ENCODE data around the gene SELENOK.

The SELENOK gene

GRCh38 chr3:53860196-53860595 lies 31.5 kb downstream of the SELENOK start:
- Histone ChIP-seq H3K4me1 (ENCODE audit: insufficient read depth, poor library complexity, severe bottlenecking) (no peaks in the 10 kb centered on the region), H3K4me3 (ENCODE audit: severe bottlenecking) (no peak overlapping the region), H3K36me3 (ENCODE audit: low read depth) (0 out of 2 replicates have a peak, but pooled peaks cover 10% of the 10 kb centered on the region), H3K27me3 (ENCODE audit: insufficient read depth, poor library complexity, severe bottlenecking) (no peaks in the 10 kb centered on the region), H3K27ac (ENCODE audit: poor library complexity, severe bottlenecking) (no peak overlapping the region), H3K9me3 (ENCODE audit: severe bottlenecking) (no peaks in the 10 kb centered on the region)
- no peak for TF ChIP-seq CTCF (IDR thresholded peaks at IDR 0.05; ENCODE audit: poor library complexity, severe bottlenecking)
- ATAC-seq (ENCODE audit: low read depth) (no peak), DNase-seq (ENCODE audit: low spot score) (no peak)

GRCh38 chr3:53859178-53859577 lies 32.5 kb downstream of the SELENOK start:
- Histone ChIP-seq H3K4me3 (ENCODE audit: severe bottlenecking) (no peak overlapping the region), H3K27me3 (ENCODE audit: insufficient read depth, poor library complexity, severe bottlenecking) (no peaks in the 10 kb centered on the region), H3K27ac (ENCODE audit: poor library complexity, severe bottlenecking) (no peak overlapping the region), H3K4me1 (ENCODE audit: insufficient read depth, poor library complexity, severe bottlenecking) (no peaks in the 10 kb centered on the region), H3K9me3 (ENCODE audit: severe bottlenecking) (no peaks in the 10 kb centered on the region), H3K36me3 (ENCODE audit: low read depth) (0 out of 2 replicates have a peak, but pooled peaks cover 10% of the 10 kb centered on the region)
- ATAC-seq (ENCODE audit: low read depth), result no peak
- TF ChIP-seq CTCF (IDR thresholded peaks at IDR 0.05; ENCODE audit: poor library complexity, severe bottlenecking), result no peak
- no peak for DNase-seq (ENCODE audit: low spot score)

GRCh38 chr3:53858096-53858741 lies 33.4 kb downstream of the SELENOK start:
- no peaks in the 10 kb centered on the region for H3K4me1 ChIP-seq (ENCODE audit: insufficient read depth, poor library complexity, severe bottlenecking)
- H3K4me3 ChIP-seq (ENCODE audit: severe bottlenecking), result no peak overlapping the region
- H3K27ac ChIP-seq (ENCODE audit: poor library complexity, severe bottlenecking), result no peak overlapping the region
- ATAC-seq (ENCODE audit: low read depth) (no peak), DNase-seq (ENCODE audit: low spot score) (no peak)
- no peak for TF ChIP-seq CTCF (IDR thresholded peaks at IDR 0.05; ENCODE audit: poor library complexity, severe bottlenecking)
- 0 out of 2 replicates have a peak, but pooled peaks cover 8% of the 10 kb centered on the region for H3K36me3 ChIP-seq (ENCODE audit: low read depth)
- H3K9me3 ChIP-seq (ENCODE audit: severe bottlenecking), result no peaks in the 10 kb centered on the region
- H3K27me3 ChIP-seq (ENCODE audit: insufficient read depth, poor library complexity, severe bottlenecking), result no peaks in the 10 kb centered on the region

- no peaks in the 10 kb centered on the region for H3K4me1 ChIP-seq (ENCODE audit: insufficient read depth, poor library complexity, severe bottlenecking)
- no peaks in the 10 kb centered on the region for H3K9me3 ChIP-seq (ENCODE audit: severe bottlenecking)
- H3K27me3 ChIP-seq (ENCODE audit: insufficient read depth, poor library complexity, severe bottlenecking), result no peaks in the 10 kb centered on the region
- no peak for TF ChIP-seq CTCF (IDR thresholded peaks at IDR 0.05; ENCODE audit: poor library complexity, severe bottlenecking)
- H3K36me3 ChIP-seq (ENCODE audit: low read depth), result 0 out of 2 replicates have a peak, but pooled peaks cover 3% of the 10 kb centered on the region
- DNase-seq (ENCODE audit: low spot score), result no peak
- no peak for ATAC-seq (ENCODE audit: low read depth)
- H3K4me3 ChIP-seq (ENCODE audit: severe bottlenecking), result no peak overlapping the region
- no peak overlapping the region for H3K27ac ChIP-seq (ENCODE audit: poor library complexity, severe bottlenecking)
These were observed 34.7 kb downstream of the SELENOK start for GRCh38 chr3:53856964-53857363.

GRCh38 chr3:53850895-53851294 lies 40.8 kb downstream of the SELENOK start:
- H3K27ac ChIP-seq (ENCODE audit: poor library complexity, severe bottlenecking), result no peak overlapping the region
- no peak overlapping the region for H3K4me3 ChIP-seq (ENCODE audit: severe bottlenecking)
- H3K36me3 ChIP-seq (ENCODE audit: low read depth), result no peaks in the 10 kb centered on the region
- ATAC-seq (ENCODE audit: low read depth) (no peak), DNase-seq (ENCODE audit: low spot score) (no peak)
- no peaks in the 10 kb centered on the region for H3K4me1 ChIP-seq (ENCODE audit: insufficient read depth, poor library complexity, severe bottlenecking)
- no peak for TF ChIP-seq CTCF (IDR thresholded peaks at IDR 0.05; ENCODE audit: poor library complexity, severe bottlenecking)
- H3K9me3 ChIP-seq (ENCODE audit: severe bottlenecking), result no peaks in the 10 kb centered on the region
- peaks cover 10% of the 10 kb centered on the region for H3K27me3 ChIP-seq (ENCODE audit: insufficient read depth, poor library complexity, severe bottlenecking)

All from RWPE2 (cell line).